ENCODE data around the gene CD276.

- TF ChIP-seq, protein P1, sequence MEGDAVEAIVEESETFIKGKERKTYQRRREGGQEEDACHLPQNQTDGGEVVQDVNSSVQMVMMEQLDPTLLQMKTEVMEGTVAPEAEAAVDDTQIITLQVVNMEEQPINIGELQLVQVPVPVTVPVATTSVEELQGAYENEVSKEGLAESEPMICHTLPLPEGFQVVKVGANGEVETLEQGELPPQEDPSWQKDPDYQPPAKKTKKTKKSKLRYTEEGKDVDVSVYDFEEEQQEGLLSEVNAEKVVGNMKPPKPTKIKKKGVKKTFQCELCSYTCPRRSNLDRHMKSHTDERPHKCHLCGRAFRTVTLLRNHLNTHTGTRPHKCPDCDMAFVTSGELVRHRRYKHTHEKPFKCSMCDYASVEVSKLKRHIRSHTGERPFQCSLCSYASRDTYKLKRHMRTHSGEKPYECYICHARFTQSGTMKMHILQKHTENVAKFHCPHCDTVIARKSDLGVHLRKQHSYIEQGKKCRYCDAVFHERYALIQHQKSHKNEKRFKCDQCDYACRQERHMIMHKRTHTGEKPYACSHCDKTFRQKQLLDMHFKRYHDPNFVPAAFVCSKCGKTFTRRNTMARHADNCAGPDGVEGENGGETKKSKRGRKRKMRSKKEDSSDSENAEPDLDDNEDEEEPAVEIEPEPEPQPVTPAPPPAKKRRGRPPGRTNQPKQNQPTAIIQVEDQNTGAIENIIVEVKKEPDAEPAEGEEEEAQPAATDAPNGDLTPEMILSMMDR (IDR thresholded peaks at IDR 0.05; ENCODE audit: low read depth, low read length, poor library complexity, severe bottlenecking) = no peak
- TF ChIP-seq EZH2phosphoT487 (IDR thresholded peaks at IDR 0.05; ENCODE audit: borderline replicate concordance, low read length) = no peak
Measured at GRCh38 chr15:73688455-73688854, 4.3 kb downstream of the CD276 start.

Data from DOHH2 (cell line).